K562 (cell line): ENCODE measurements around the gene CFAP54.

Experiments
- CREBBP ChIP-seq: IDR thresholded peaks from one replicate; pipeline ENCODE4 v1.6.1; 2012; ENCODE audit warnings: low read depth, mild to moderate bottlenecking, control low read depth, inconsistent platforms, low read length
- CTCF ChIP-seq, 3 experiments: IDR thresholded peaks in 2 of 3; conservative IDR thresholded peaks in 1 of 3; 2 replicates each; pipeline ENCODE4 v1.5.1; 2011 to 2012; ENCODE audit warnings: low read length in 3 of 3, mild to moderate bottlenecking in 3 of 3, control low read depth in 2 of 3, improper control_type of control experiment in 1 of 3, inconsistent platforms in 1 of 3, low read depth in 1 of 3, mixed read lengths in 1 of 3, moderate library complexity in 1 of 3; ENCODE audit not compliant: insufficient read depth in 2 of 3
- E2F5 ChIP-seq: sonication (generic); formaldehyde crosslinking; IDR thresholded peaks from 2 replicates; pipeline ENCODE4 v1.8.0; 2022; ENCODE audit warnings: mild to moderate bottlenecking, missing genetic modification reagents
- GTF2A2 ChIP-seq: IDR thresholded peaks from 2 replicates; pipeline ENCODE4 v1.6.1; 2016; ENCODE audit warnings: mild to moderate bottlenecking, missing genetic modification characterization, missing compliant biosample characterization
- KLF10 ChIP-seq: fragments of 250-450 bp; sonication (Bioruptor Pico); IDR thresholded peaks from 2 replicates; pipeline ENCODE4 v1.6.1; 2021; ENCODE audit warnings: matching md5 sums
- MYC ChIP-seq, 2 experiments: fragments of 250-450 bp in 1 of 2; sonication (Bioruptor Pico) in 1 of 2; IDR thresholded peaks; 2 replicates each; pipeline versions ENCODE4 v1.5.1 to v1.6.1; 2012 to 2021; ENCODE audit warnings: low read depth in 2 of 2, borderline replicate concordance in 1 of 2, improper control_type of control experiment in 1 of 2, low read length in 1 of 2, mild to moderate bottlenecking in 1 of 2, moderate library complexity in 1 of 2
- NR2C2 ChIP-seq, 2 experiments: fragments of 200-800 bp in 1 of 2; sonication (Bioruptor generic) in 1 of 2; sonication (generic) in 1 of 2; formaldehyde crosslinking in 1 of 2; IDR thresholded peaks; 2 replicates each; pipeline versions ENCODE4 v1.6.1 to v1.8.0; 2016 to 2022; ENCODE audit warnings: mild to moderate bottlenecking in 1 of 2, missing compliant biosample characterization in 1 of 2, missing genetic modification characterization in 1 of 2, missing genetic modification reagents in 1 of 2
- POLR2AphosphoS5 ChIP-seq: IDR thresholded peaks from 2 replicates; pipeline ENCODE4 v1.6.1; 2011; ENCODE audit warnings: mild to moderate bottlenecking, low read depth, low read length, moderate library complexity; ENCODE audit not compliant: control insufficient read depth, insufficient read depth
- RBM17 ChIP-seq: fragments of 200-400 bp; formaldehyde crosslinking; IDR thresholded peaks from 2 replicates; pipeline ENCODE4 v1.6.1; 2017; ENCODE audit warnings: low read depth, mild to moderate bottlenecking, low read length, borderline replicate concordance
- SAP30 ChIP-seq: fragments of 200-600 bp; sonication (generic); IDR thresholded peaks from 2 replicates; pipeline ENCODE4 v1.6.1; 2012; ENCODE audit warnings: borderline replicate concordance, low read depth, mild to moderate bottlenecking, moderate library complexity, low read length, control low read depth, inconsistent platforms; ENCODE audit not compliant: insufficient read depth, poor library complexity, severe bottlenecking
- THRA ChIP-seq: fragments of 450-650 bp; IDR thresholded peaks from 2 replicates; pipeline ENCODE4 v1.6.1; 2017; ENCODE audit warnings: mild to moderate bottlenecking, moderate library complexity
- ZBTB8A ChIP-seq: fragments of 450-650 bp; IDR thresholded peaks from 2 replicates; pipeline ENCODE4 v1.6.1; 2018; ENCODE audit warnings: mild to moderate bottlenecking, moderate library complexity; ENCODE audit not compliant: partially characterized antibody
- ZNF174 ChIP-seq: fragments of 250-450 bp; sonication (Bioruptor Pico); IDR thresholded peaks from 2 replicates; pipeline ENCODE4 v1.4.0; 2020; ENCODE audit warnings: mild to moderate bottlenecking

- TF ChIP-seq GTF2A2 (tag) (no peak), ZBTB8A (no peak), POLR2AphosphoS5 (no peak), RBM17 (no peak), ZNF174 (CRISPR knock-in tag) (no peak), MYC (IDR thresholded peaks at IDR 0.05; ENCODE audit: low read depth, low read length) (no peak), MYC (CRISPR knock-in tag; IDR thresholded peaks at IDR 0.05; ENCODE audit: borderline replicate concordance, low read depth) (no peak), CTCF (IDR thresholded peaks at IDR 0.05 in 2 of 3, conservative IDR thresholded peaks at IDR 0.05 in 1 of 3; ENCODE audit: insufficient read depth in 2 of 3, low read depth in 1 of 3, low read length in 3 of 3) (no peak), CREBBP (no peak), KLF10 (no peak), E2F5 (no peak), SAP30 (no peak), THRA (no peak), NR2C2 (CRISPR knock-in tag; IDR thresholded peaks at IDR 0.05) (no peak), NR2C2 (tag; IDR thresholded peaks at IDR 0.05) (no peak)
Measured at GRCh38 chr12:96881608-96882007, 392.2 kb downstream of the CFAP54 start.
